Kidney epithelial cell (primary cell): ENCODE results near the gene SDCBP2. TPM values are rescaled to one million over a fixed set of nuclear protein-coding genes. Genes with fewer than 3 reads are reported as not detected.

Experiments
- DNase-seq: peaks from one replicate; pipeline ENCODE4 v3.0.0-alpha.2; 2010; ENCODE audit warnings: low read depth
- H3K27me3 ChIP-seq: 2 replicates; pipeline ENCODE4 v1.6.0; 2011; ENCODE audit warnings: low read length; ENCODE audit not compliant: control insufficient read depth, insufficient read depth
- H3K36me3 ChIP-seq: 2 replicates; pipeline ENCODE4 v1.5.1; 2011; ENCODE audit warnings: low read length; ENCODE audit not compliant: control insufficient read depth, insufficient read depth
- H3K4me3 ChIP-seq: 2 replicates; pipeline ENCODE4 v1.5.1; 2011; ENCODE audit warnings: low read depth, mild to moderate bottlenecking, control low read depth, low read length
- total RNA-seq: library from RNA; depleted of rRNA; stranded (reverse); fragments of >200 nt; gene quantifications from 2 replicates; pipeline ENCODE4 v1.2.3, GENCODE V29; 2015
- TF ChIP-seq, protein P1 (sequence below): IDR thresholded peaks from 2 replicates; pipeline ENCODE4 v1.5.1; 2011; ENCODE audit warnings: mild to moderate bottlenecking, moderate library complexity, low read length, control low read depth, inconsistent platforms; ENCODE audit not compliant: insufficient read depth, poor library complexity, severe bottlenecking

Gene SDCBP2
- total RNA-seq, 1 donor from 2014 or later: 6.1 TPM

DNA sequence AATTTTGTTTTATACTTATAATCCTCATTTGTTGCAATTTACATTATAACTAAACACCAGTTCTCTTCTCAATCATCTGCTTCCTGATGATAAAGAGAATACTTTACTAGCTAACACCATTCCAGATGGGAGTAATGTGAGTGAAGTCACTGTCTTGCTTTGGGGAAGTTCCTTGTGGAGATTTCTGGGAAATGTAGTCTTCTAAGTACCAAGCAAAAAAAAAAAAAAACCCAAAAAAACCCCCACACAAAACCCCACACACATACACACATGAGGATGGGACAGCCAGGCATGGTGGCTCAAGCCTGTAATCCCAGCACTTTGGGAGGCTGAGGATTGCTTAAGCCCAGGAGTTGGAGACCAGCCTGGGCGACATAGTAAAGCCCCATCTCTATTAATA, 65.1 kb downstream of the SDCBP2 start:
- no peak overlapping the region for H3K4me3 ChIP-seq
- H3K27me3 ChIP-seq: no peaks in the 10 kb centered on the region
- TF ChIP-seq, protein P1, sequence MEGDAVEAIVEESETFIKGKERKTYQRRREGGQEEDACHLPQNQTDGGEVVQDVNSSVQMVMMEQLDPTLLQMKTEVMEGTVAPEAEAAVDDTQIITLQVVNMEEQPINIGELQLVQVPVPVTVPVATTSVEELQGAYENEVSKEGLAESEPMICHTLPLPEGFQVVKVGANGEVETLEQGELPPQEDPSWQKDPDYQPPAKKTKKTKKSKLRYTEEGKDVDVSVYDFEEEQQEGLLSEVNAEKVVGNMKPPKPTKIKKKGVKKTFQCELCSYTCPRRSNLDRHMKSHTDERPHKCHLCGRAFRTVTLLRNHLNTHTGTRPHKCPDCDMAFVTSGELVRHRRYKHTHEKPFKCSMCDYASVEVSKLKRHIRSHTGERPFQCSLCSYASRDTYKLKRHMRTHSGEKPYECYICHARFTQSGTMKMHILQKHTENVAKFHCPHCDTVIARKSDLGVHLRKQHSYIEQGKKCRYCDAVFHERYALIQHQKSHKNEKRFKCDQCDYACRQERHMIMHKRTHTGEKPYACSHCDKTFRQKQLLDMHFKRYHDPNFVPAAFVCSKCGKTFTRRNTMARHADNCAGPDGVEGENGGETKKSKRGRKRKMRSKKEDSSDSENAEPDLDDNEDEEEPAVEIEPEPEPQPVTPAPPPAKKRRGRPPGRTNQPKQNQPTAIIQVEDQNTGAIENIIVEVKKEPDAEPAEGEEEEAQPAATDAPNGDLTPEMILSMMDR: no peak
- DNase-seq: no peak
- H3K36me3 ChIP-seq: no peaks in the 10 kb centered on the region

Other genes starting within 250 kb of the SDCBP2 start
- gene PSMF1, start 210.5 kb downstream of the SDCBP2 start, total RNA-seq: 227 and 323 TPM in 2 replicates
- gene TMEM74B, start 144.2 kb downstream of the SDCBP2 start, total RNA-seq: 0.27 and 4.5 TPM in 2 replicates
- not detected in 2 replicates for gene C20orf202, start 125.7 kb downstream of the SDCBP2 start, total RNA-seq
- not detected in 2 replicates for gene RAD21L1, start 103.1 kb downstream of the SDCBP2 start, total RNA-seq
- 7.1 and 8.3 TPM in 2 replicates for gene SNPH, start 62.8 kb downstream of the SDCBP2 start, total RNA-seq
- gene FKBP1A, start 63.9 kb upstream of the SDCBP2 start, total RNA-seq: 144 and 155 TPM in 2 replicates
- 58.3 and 58.9 TPM in 2 replicates for gene NSFL1C, start 137.7 kb upstream of the SDCBP2 start, total RNA-seq
- gene SIRPB2, start 162.3 kb upstream of the SDCBP2 start, total RNA-seq: not detected in 2 replicates
- not detected in 2 replicates for gene SIRPD, start 228.6 kb upstream of the SDCBP2 start, total RNA-seq